Activated naive CD4-positive, alpha-beta T cell treated with anti-CD3 and anti-CD28 coated beads, Interleukin-2, amount 10 ng/mL, durations not matched to agents 7 days and 5 days (primary cell): ENCODE data around the gene SULF2.

Source experiments
- CTCF ChIA-PET: fragments of 350-600 bp; sonication (Branson Sonifier 250); formaldehyde crosslinking; loops from one replicate; lab custom pipeline; 2021; ENCODE audit warnings: antibody characterized with exemption; lab: Charles Lee
- DNase-seq: peaks from one replicate; pipeline ENCODE4 v3.0.0-alpha.2; 2020
- H3K27ac Mint-ChIP-seq: one replicate; pipeline ENCODE4 v1.8.0; 2021; ENCODE audit warnings: mild to moderate bottlenecking, moderate library complexity, mixed read lengths
- H3K27me3 Mint-ChIP-seq: one replicate; pipeline ENCODE4 v1.8.0; 2021; ENCODE audit warnings: mild to moderate bottlenecking, mixed read lengths
- H3K36me3 Mint-ChIP-seq: one replicate; pipeline ENCODE4 v1.8.0; 2021; ENCODE audit warnings: mixed read lengths
- H3K4me1 Mint-ChIP-seq: one replicate; pipeline ENCODE4 v1.8.0; 2021; ENCODE audit warnings: mixed read lengths
- H3K4me3 Mint-ChIP-seq: one replicate; pipeline ENCODE4 v1.8.0; 2021; ENCODE audit warnings: mild to moderate bottlenecking, moderate library complexity, mixed read lengths
- H3K9me3 Mint-ChIP-seq: one replicate; pipeline ENCODE4 v1.8.0; 2021; ENCODE audit warnings: mixed read lengths

The SULF2 gene

GRCh38 chr20:47720636-47721427 is 64.4 kb downstream of the SULF2 start:
- peaks cover 27% of the 10 kb centered on the region for H3K4me1 Mint-ChIP-seq

GRCh38 chr20:47719625-47720024 is 65.7 kb downstream of the SULF2 start:
- no peak for DNase-seq
- peaks cover 28% of the 10 kb centered on the region for H3K27me3 Mint-ChIP-seq
- CTCF ChIA-PET = no interaction called here
- H3K27ac Mint-ChIP-seq = no peak overlapping the region
- H3K4me3 Mint-ChIP-seq = no peak overlapping the region
- no peaks in the 10 kb centered on the region for H3K36me3 Mint-ChIP-seq
- H3K9me3 Mint-ChIP-seq = no peaks in the 10 kb centered on the region
- peaks cover 15% of the 10 kb centered on the region for H3K4me1 Mint-ChIP-seq

More at GRCh38 chr20:47720636-47721427, 64.4 kb downstream of the SULF2 start:
- Mint-ChIP-seq H3K27ac (no peak overlapping the region), H3K36me3 (no peaks in the 10 kb centered on the region), H3K27me3 (peaks cover 22% of the 10 kb centered on the region), H3K9me3 (no peaks in the 10 kb centered on the region), H3K4me3 (no peak overlapping the region)
- DNase-seq = no peak
- CTCF ChIA-PET = no interaction called here

GRCh38 chr20:47719211-47719610 is 66.1 kb downstream of the SULF2 start:
- Mint-ChIP-seq H3K27me3 (peaks cover 32% of the 10 kb centered on the region), H3K27ac (no peak overlapping the region), H3K4me3 (no peak overlapping the region), H3K4me1 (peaks cover 12% of the 10 kb centered on the region), H3K36me3 (no peaks in the 10 kb centered on the region), H3K9me3 (no peaks in the 10 kb centered on the region)
- CTCF ChIA-PET = no interaction called here
- DNase-seq = no peak

GRCh38 chr20:47718398-47718797 is 66.9 kb downstream of the SULF2 start:
- no peak overlapping the region for H3K27ac Mint-ChIP-seq
- CTCF ChIA-PET = no interaction called here
- H3K27me3 Mint-ChIP-seq = peaks cover 32% of the 10 kb centered on the region

DNA sequence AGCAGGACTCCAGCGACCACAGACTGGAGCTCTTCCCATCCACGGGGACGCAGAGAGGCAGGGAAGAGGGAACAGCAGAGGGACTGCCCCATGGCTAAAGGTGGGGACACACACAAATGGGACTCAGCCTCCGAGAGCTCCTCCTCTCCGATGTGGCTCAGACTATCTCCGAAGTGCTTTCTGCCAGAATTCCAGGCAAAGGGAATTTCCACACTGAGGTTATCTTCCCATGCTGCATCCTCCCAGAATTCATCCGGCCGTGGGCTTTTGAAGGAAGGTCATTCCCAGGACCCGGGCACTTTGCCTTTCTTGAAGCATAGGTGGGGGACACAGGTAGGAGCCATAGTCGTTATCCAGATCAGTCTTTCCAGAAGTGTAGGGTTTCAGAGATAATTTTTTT is 67.9 kb downstream of the SULF2 start:
- no peak overlapping the region for H3K4me3 Mint-ChIP-seq

More at GRCh38 chr20:47718398-47718797, 66.9 kb downstream of the SULF2 start:
- Mint-ChIP-seq H3K4me1 (peaks cover 7% of the 10 kb centered on the region), H3K9me3 (no peaks in the 10 kb centered on the region), H3K4me3 (no peak overlapping the region), H3K36me3 (no peaks in the 10 kb centered on the region)
- no peak for DNase-seq

GRCh38 chr20:47713878-47714450 is 71.3 kb downstream of the SULF2 start:
- Mint-ChIP-seq H3K4me1 (no peaks in the 10 kb centered on the region), H3K27ac (no peak overlapping the region), H3K4me3 (no peak overlapping the region), H3K9me3 (no peaks in the 10 kb centered on the region), H3K36me3 (no peaks in the 10 kb centered on the region), H3K27me3 (peaks cover 51% of the 10 kb centered on the region)
- no peak for DNase-seq
- CTCF ChIA-PET = interaction anchor here (1.8 kb wide), 1 partner anchor 10 kb away, joined by 3 read pairs; no protein-coding TSS in a partner anchor

More for the DNA sequence above, 67.9 kb downstream of the SULF2 start:
- Mint-ChIP-seq H3K4me1 (no peaks in the 10 kb centered on the region), H3K36me3 (no peaks in the 10 kb centered on the region), H3K27me3 (peaks cover 32% of the 10 kb centered on the region), H3K27ac (no peak overlapping the region), H3K9me3 (no peaks in the 10 kb centered on the region)
- CTCF ChIA-PET = no interaction called here
- no peak for DNase-seq

DNA sequence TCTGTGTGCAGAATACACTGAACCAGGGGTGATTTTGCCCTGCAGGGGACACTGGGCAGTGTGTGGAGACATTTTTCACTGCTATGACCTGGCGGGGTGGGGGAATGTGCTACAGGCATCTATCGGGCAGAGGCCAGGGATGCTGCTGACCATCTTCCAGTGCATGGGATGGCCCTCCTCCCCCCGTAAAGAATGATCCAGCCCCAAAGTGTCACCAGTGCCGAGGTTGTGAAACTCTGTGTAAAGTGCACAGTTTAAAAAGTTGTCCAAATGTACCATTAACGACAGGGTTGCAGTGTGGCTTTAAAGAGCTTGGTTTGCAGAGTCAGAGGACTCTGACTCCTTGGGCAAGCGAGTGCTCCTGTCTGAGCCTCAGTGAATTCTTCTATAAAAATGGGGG is 72.1 kb downstream of the SULF2 start:
- no peaks in the 10 kb centered on the region for H3K9me3 Mint-ChIP-seq
- peaks cover 47% of the 10 kb centered on the region for H3K27me3 Mint-ChIP-seq
- no peaks in the 10 kb centered on the region for H3K4me1 Mint-ChIP-seq
- H3K36me3 Mint-ChIP-seq = no peaks in the 10 kb centered on the region
- H3K4me3 Mint-ChIP-seq = no peak overlapping the region
- CTCF ChIA-PET = interaction anchor here (0.6 to 3.2 kb wide), 4 partner anchors 11 to 321 kb away, joined by 3 to 24 read pairs (median 3); no protein-coding TSS in a partner anchor
- H3K27ac Mint-ChIP-seq = no peak overlapping the region
- DNase-seq = no peak

- H3K4me1 Mint-ChIP-seq = no peaks in the 10 kb centered on the region
- H3K27ac Mint-ChIP-seq = no peak overlapping the region
- peaks cover 38% of the 10 kb centered on the region for H3K27me3 Mint-ChIP-seq
- no peak overlapping the region for H3K4me3 Mint-ChIP-seq
- CTCF ChIA-PET = interaction anchor here (3.2 kb wide), 1 partner anchor 32 kb away, joined by 24 read pairs; no protein-coding TSS in a partner anchor
- DNase-seq = no peak
- H3K36me3 Mint-ChIP-seq = no peaks in the 10 kb centered on the region
- H3K9me3 Mint-ChIP-seq = no peaks in the 10 kb centered on the region
These were observed 74.1 kb downstream of the SULF2 start for GRCh38 chr20:47711046-47711752.

DNA sequence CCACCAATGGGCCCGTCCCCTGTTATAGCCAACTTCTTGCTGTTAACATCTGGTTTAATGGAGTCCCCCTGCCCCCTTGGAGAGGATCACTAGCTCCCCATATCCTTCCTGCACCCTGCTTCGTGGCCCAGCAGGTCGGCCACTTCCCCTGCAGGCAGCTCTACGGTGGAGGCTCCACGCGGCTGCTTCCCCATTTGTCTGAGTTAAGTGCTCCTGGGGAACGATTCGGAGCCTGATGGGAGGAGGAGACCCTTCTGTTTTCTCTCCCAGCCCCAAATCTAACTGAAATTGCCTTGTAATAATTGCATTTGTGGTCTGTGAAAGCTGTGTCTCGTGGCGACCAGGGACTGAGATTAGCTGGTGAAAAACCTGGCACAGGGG is 74.6 kb downstream of the SULF2 start:
- CTCF ChIA-PET = interaction anchor here (3.2 kb wide), 1 partner anchor 32 kb away, joined by 24 read pairs; no protein-coding TSS in a partner anchor
- H3K9me3 Mint-ChIP-seq = no peaks in the 10 kb centered on the region
- H3K36me3 Mint-ChIP-seq = no peaks in the 10 kb centered on the region
- H3K4me1 Mint-ChIP-seq = no peaks in the 10 kb centered on the region
- no peak for DNase-seq
- no peak overlapping the region for H3K4me3 Mint-ChIP-seq
- peaks cover 38% of the 10 kb centered on the region for H3K27me3 Mint-ChIP-seq
- no peak overlapping the region for H3K27ac Mint-ChIP-seq

GRCh38 chr20:47708953-47709833 is 76.1 kb downstream of the SULF2 start:
- Mint-ChIP-seq H3K4me1 (no peaks in the 10 kb centered on the region), H3K4me3 (no peak overlapping the region), H3K9me3 (no peaks in the 10 kb centered on the region), H3K36me3 (no peaks in the 10 kb centered on the region), H3K27ac (no peak overlapping the region), H3K27me3 (peaks cover 34% of the 10 kb centered on the region)
- CTCF ChIA-PET = interaction anchor here (0.9 to 1.1 kb wide), 4 partner anchors 16 to 37 kb away, joined by 3 to 4 read pairs (median 3); no protein-coding TSS in a partner anchor
- DNase-seq = no peak

DNA sequence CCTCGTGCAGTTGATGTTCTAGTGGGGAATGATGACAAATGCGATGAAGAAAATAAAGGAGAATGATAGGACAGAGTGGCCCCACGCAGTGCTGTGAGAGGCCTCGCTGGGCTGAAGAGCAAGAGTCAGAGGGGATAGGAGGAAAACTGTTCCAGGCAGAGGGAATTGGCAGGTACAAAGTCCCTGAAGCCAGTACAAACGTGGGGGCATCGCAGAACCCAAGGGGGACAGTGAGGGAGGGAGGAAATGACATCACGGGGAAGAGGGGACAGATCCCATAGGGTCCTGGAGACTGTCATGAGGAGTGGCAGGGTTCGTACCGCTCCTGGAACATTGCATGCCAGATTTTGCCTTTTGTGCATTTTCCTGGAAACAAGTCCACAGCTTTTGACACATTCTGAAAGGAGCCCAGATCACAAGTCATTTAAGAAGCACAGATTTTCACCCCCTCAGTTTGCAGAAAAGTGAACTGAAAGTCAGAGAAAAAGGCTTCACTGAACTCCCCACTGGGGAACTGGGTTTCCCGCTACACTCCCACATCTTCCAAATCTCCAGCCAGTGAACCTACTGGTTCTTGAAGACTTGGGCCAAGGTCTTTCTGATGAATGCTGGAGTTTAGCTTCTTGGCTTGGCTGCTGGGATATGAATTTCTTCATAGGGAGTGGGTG is 77.0 kb downstream of the SULF2 start:
- Mint-ChIP-seq H3K9me3 (no peaks in the 10 kb centered on the region), H3K27me3 (peaks cover 31% of the 10 kb centered on the region), H3K4me1 (no peaks in the 10 kb centered on the region), H3K36me3 (no peaks in the 10 kb centered on the region), H3K4me3 (no peak overlapping the region), H3K27ac (no peak overlapping the region)
- no peak for DNase-seq
- CTCF ChIA-PET = interaction anchor here (0.9 to 1.0 kb wide), 3 partner anchors 17 to 30 kb away, joined by 3 to 4 read pairs (median 3); no protein-coding TSS in a partner anchor

GRCh38 chr20:47706345-47706744 is 78.9 kb downstream of the SULF2 start:
- no peaks in the 10 kb centered on the region for H3K9me3 Mint-ChIP-seq
- no peaks in the 10 kb centered on the region for H3K4me1 Mint-ChIP-seq
- CTCF ChIA-PET = no interaction called here
- DNase-seq = no peak
- peaks cover 21% of the 10 kb centered on the region for H3K27me3 Mint-ChIP-seq
- H3K4me3 Mint-ChIP-seq = no peak overlapping the region
- H3K27ac Mint-ChIP-seq = no peak overlapping the region
- H3K36me3 Mint-ChIP-seq = no peaks in the 10 kb centered on the region

- H3K27me3 Mint-ChIP-seq = peaks cover 12% of the 10 kb centered on the region
- H3K27ac Mint-ChIP-seq = no peak overlapping the region
- H3K9me3 Mint-ChIP-seq = no peaks in the 10 kb centered on the region
- no peaks in the 10 kb centered on the region for H3K4me1 Mint-ChIP-seq
- CTCF ChIA-PET = no interaction called here
- H3K36me3 Mint-ChIP-seq = no peaks in the 10 kb centered on the region
- no peak overlapping the region for H3K4me3 Mint-ChIP-seq
- no peak for DNase-seq
These were observed 79.8 kb downstream of the SULF2 start for GRCh38 chr20:47705497-47705856.
